Activated naive CD4-positive, alpha-beta T cell treated with anti-CD3 and anti-CD28 coated beads, Interleukin-2, amount 50 U/mL, for 16 hours (primary cell): ENCODE data around the gene RGMA.
A peak's percentile ranks its signal among the peaks of the same experiment; 100 is the strongest.
"Not testable (repeated sequence)": the region's sequence is repeated elsewhere in the genome, so short reads cannot be mapped to it uniquely, and the experiment has no call there.

ENCODE experiments used
- DNase-seq: peaks from one replicate; pipeline ENCODE4 v3.0.0-alpha.2; 2020

RGMA gene

DNA sequence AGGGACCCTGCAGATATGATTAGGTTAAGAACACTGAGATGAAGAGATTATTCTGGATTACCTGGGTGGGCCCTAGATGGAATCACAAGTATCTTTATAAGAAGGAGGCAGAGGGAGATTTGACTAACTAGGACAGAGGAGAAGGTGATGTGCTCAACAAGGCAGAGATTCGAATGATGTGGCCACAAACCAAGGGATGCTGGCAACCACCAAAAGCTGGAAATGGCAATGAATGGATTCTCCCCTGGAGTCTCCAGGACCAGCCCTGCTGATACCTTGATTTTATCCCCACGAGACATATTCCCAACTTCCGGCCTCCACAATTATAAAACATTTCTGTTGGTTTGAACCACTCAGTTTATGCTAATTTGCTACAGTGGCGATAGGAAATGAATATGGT, 42.9 kb downstream of the RGMA start:
- DNase-seq, result no peak

DNA sequence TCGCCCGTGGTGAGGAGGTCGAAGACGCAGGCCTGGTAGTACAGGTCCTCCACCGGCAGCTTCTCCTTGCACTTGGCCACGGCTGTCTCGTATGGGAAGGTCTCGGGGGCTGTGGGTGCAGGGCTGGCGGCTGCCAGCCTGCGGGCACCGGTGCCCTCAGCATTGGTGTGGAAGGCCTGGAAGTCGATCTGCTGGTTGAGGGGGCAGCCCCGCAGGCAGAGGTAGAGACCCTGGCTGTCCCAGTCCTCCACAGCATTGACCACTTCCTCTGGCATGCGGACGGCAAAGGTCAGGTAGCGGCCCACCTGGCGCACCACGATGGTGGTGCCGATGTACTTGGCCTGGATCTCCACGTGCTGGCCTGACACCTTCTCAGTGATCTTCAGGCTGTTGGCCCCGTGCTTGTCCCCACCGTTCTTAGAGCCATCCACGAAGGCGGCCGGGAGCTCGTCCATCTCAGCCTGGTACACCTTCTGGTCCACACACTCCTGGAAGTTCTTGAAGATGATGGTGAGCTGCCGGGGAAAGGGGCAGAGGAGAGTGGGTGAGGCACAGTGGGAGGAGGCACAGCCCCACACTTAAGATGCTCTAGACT, 43.7 kb downstream of the RGMA start:
- no peak for DNase-seq

DNA sequence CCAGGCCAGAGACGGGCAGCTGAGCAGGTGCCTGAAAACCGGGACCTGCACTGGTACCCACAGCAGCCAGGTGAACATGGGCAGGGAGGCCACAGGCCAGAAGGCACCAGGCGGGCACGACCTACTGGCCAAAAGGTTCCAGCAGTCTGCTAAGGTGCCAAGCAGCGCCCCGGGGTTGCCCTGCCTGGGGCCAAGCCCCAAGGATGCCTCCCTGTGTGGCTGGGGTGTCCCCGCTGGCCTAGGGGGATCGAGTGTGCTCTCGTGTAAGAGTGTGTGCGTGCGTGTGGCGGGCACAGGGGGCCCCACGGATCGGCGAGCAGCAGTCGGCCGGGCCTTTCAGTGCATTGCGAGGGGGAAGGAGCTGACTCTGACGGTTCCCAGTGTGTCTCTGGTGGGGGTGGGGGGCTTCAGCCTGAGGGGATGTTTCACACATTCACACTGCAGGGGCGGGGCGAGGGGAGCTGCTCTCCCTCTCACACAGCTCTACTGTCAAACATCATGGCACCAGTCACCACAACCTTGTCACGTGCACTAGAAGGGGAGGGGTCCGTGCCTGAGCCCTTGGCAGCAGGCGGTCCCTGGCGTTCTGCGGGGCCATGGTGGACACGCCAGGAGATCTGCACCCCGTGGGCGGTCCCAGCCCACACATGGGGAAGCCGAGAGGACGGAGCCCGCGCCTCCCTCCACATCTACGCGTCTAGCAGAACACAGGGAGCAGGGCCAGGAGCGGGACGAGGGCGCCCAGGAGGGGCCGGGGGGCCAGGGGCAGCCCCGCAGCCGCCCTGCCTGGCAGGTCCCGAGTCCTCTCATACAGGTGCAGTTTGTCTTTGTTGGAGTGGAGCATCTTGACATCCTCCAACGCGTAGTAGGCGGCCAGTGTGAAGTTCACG, 44.5 kb downstream of the RGMA start:
- DNase-seq, result no peak

DNA sequence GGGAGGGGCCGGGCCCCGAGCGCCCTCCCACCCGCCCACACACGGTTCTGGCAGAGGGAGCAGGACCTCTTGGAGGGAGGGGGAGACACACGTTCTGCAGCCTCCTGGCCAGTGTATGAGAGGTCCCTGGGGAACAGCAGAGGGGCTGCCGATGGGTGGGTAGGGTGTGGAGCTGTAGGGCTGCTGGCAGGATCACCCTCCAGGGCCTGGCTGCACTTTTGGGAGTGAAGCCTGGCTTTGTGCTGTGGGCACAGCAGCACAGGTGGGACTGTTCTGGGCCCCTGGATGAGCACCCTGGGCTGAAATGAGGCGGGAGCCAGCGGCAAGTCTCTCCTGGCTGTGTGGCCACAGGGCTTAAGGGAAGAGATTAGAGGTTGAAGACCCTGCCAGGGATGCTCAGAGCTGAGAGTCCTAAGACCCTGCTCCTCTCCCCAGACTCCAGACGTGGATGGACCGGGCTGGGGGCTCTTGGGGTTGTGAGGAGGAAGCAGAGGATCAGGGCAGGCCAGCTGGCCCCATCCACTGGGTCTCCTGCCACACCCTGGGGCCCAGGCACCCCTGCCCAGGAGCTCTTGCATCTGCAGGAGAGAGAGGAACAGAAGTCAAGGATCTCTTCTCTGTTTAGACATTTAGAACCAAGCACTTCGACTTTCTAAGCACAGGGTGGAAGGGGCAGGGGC, 45.2 kb downstream of the RGMA start:
- no peak for DNase-seq

DNA sequence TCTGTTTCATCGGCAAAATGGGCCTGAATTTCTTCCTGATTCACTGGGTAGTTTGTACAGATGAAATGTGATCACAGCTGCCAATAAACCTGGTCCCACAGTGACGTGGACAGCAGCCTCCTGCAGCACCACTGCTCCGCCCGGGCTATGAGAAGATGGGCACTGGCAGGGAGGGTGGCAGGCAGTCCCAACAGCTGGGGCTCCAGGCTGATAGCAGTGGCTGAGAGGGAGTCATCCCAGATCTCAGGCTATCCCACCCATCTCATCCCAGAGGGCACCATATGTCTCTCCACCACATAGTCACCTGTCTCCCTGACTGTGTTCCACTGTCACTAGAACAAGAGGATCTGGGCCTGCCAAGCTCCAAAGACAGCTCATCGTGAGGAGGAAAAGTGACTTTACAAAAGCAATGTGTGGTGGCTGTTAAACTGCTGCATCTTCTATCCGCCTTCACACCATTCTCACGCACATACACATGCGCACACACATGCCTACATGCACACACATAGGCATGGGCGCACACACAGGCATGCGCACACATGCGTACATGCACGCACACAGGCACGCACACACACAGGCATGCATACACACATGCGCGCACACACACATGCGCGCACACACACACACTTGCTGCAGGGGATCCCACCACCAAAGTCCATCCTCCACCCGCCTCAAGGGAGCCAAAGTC, 46.2 kb downstream of the RGMA start:
- no peak for DNase-seq

DNA sequence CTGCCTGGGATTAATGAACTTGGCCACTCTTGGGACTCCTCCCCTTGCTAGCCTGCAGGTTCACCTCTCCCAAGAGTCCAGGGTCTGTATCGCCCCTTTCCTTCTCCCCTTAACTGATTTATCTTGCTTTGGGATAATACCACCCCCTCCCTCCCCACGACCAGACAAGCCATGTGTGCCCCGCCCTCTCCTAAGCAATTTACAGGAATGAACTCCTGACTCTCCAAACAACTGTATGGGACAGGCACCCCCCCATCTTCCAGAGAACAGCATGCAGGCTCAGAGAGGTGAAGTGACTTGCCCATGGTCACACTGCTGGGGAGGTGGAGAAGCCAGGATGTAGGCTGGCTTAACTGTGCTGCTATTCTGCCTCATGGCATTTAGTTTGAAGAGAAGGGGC, 46.8 kb downstream of the RGMA start:
- no peak for DNase-seq

DNA sequence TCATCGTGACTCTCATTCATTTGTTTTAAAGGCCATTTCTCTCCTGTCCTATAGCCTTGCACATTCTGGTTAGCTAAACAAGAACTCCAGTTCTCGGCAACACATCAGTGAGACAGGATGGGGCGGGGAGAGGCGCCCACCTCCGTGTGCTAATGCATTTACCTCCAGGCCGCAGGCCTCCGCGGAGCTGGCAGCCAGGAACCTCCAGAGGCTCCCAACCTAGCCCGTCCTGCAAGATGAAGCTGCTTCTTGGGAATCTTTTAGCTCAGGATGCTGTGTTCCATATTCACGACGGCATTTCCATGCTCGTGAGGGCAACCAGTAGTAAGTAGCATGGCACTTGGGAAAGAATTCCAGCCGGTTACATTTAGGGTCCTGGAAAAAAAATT, 47.9 kb downstream of the RGMA start:
- DNase-seq, result no peak

DNA sequence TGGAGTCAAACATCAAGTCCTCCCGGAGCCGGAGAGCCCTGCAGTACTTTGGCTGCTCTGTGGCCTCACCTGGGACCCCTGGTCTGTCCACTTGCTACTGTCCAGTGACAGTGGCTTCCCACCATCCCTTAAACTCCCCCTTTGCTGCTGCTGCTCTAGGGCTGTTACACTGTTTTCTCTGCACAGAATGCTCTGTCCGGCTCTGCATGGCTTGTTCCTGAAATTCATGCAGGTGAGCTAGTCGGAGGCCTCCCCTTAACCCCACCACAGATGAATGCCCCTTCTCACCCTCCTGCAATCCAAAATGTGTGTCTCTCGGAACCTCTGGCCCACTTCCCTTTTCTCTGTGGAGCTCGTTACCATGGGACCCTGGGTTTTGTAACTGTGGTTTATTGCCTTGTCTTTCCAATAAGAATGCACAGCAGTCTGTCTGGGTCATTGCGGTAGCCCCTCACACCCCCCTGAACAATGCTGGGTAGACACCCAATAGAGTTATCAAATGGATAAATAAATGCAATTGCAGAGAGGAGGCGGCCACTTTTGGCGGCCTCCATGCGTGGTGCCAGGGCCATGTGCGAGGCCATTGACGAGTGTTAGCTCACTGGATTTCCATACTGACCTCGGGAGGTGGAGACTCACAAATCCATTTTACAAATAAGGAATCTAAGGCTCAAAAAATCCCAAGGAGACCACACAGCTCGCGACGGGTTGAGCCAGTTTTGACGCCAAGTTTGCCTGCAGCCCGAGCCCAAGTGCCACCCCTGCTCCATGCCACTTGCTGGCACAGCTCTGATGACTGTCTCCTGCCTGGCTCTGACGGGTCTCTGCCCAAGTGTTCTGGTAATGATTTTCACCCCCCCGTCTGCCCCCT, 48.5 kb downstream of the RGMA start:
- DNase-seq, result no peak

DNA sequence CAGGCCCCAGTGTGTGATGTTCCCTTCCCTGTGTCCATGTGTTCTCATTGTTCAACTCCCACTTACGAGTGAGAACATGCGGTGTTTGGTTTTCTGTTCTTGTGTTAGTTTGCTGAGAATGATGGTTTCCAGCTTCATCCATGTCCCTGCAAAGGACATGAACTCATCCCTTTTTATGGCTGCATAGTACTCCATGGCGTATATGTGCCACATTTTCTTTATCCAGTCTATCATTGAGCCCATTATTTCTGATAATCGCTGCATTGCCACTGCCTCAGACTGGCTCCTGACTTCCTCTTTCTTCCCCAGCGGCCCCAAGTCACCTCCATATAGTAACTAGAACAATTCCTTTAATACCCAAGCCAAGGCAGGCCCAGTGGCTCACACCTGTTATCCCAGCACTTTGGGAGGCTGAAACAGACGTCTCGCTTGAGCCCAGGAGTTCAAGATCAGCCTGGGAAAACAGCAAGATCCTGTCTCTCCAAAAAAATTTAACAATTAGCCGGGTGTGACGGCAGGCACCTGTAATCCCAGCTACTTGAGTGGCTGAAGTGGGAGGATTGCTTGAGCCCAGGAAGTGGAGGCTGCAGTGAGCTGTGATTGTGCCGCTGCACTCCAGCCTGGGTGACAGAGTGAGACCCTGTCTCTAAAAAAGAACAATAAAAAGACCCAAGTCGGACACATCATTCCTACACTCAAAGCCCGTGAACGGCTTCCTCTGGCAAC, 49.3 kb downstream of the RGMA start:
- DNase-seq, result not testable (repeated sequence)

DNA sequence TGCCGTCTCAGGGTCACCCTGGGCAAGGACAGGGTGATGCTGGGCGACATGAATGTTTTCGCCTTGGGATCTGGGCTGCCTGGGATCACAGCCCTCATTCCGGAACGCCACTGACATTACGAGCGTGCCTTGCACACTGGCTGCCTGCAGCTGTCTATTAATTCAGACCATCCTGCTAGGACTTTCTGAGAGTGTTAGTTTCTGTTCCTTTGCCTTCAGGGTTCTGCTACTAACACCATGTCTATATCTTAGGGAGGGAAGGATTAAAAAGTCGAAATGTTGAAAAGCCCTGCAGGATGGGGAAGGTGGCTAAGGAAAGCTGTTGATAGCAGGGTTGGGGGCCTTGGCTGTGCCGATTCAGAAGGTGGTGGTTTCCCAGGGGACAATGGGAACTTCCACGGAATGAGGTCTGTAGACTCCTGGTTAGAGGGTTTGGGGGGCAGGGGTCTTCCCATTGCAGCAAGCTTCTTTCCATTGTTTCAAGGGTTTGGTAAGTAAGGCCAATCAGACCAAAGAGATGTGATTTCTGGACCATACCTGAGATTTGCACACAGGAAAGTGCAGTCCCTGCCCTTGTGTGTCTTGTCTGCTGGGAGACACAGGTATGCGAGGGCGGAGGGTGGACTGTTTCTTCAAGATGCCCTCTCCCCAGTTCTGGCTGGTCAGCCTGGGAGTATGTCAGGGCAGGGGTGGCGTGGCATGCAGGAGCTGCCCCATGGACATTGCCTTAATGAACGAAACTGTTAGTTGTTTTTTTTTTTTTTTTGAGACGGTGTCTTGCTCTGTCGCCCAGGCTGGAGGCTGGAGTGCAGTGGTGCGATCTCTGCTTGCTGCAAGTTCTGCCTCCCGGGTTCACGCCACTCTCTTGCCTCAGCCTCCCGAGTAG, 50.9 kb downstream of the RGMA start:
- DNase-seq, result no peak

DNA sequence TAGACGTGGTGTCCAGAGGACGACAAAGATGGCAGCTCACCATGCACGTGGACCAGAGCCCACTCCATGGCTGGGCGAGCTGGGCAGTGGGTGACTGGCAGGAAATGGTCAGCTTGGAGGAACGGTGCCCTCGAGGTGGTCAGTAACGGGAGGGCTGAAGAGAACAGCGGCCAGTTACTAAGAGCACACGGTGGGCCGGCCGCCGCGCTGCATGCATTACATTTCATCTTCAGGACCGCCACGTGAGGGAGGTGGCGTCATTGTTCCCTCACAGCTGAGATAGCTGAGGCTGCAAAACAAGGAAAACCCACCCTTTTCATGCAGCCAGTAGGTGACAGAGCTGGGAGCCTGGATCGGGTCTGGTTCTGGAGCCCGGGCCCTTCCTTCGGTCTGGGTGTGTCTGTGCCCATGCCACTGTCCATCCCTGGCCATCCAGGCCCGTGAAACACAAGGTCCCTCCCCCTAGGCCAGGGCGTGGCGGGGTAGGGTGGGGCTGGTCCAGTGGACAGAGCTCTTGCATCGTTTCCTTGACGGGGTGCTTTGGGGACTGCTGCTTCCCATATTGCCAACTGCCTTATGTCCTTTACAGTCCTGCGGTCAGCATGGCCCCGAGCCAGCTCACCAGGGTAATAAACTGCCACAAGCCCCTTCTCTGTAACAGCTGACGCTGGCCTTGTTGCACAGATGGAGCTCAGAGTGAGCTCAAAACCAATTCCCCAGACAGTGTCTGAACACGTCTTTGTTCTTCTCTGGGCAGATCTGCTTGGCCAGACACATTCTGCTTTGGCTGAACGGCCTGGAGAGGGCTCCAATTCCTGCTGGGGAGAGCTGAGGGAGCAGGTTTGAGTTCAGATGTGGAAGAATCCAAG, 51.8 kb downstream of the RGMA start:
- no peak for DNase-seq

DNA sequence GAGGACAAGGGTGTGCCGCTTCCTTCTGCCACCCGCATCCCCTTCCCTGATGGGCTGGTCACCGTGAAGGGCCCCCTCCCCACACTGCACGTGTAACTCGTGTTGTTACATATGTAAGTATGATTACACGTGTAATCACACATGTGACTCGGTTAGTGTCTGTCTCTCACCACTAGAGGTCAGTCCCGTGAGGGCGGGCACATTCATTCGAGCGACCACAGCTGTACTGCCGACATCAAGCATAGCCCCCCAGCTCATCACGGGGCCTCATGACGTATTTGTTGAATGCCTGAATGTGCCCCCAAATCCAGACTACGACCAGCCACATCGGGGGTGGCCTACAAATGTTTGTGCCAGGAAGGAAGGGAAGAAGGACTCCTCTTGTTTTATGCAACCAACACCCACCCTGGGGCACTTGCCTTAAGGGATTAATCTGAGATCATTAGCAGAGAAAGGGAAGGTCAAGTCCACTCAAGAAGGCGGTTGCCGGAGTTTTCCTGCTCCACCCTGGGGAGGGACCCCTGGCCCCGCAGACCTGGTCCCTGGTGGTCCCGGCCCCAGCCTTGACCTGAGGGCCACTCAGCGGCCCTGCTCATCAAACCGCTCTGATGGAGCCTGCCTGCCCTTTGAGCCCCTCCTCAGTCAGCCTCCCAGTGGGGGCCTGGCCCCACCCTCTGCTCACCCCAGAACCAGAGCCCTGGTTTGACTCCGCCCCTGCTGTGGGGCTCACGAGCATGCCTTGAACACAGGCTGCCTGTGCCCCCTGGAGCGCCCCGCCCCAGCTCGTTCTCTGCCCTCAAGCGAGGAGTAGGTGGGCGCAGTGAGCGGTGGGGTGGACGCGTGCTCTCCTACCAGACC, 52.8 kb downstream of the RGMA start:
- peak; percentile 51 for DNase-seq

DNA sequence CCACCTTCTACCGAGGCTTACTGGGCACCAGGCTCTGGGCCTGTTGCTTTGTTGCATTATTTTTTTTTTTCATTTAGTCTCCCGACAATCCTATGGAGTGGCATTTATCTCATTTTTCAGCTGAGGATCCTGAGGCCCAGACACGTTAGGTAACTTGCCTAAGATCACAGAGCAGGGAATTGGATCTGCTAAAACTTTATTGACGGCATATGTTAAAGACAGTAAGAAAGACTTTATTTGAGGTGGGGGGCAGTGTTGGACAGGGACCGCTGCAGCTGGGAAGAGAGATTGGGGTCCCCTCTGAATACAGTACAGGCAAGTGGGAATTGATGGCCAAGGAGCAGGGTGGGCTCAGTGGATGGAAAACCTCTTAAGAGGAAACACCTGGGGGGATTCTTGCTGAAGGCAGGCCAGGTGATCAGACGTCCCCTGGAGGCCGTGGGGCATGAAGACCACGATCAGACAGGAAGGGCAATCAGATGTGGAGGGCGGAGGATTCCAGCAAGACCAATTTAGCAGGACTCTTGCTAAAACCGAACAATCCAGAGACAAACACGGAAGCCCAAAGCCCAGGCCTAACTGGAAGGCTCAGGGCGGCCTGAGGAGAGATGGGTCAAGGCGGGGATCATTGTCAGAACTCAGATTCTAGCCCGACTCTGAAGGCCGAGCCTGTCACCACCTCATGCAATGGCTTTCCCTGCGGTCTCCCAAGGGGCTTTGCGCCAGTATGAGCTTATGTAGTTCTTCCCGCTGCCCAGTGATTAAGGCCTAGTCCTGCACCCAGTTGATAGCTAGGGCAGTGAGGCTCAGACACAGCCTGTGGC, 53.7 kb downstream of the RGMA start:
- DNase-seq, result no peak

DNA sequence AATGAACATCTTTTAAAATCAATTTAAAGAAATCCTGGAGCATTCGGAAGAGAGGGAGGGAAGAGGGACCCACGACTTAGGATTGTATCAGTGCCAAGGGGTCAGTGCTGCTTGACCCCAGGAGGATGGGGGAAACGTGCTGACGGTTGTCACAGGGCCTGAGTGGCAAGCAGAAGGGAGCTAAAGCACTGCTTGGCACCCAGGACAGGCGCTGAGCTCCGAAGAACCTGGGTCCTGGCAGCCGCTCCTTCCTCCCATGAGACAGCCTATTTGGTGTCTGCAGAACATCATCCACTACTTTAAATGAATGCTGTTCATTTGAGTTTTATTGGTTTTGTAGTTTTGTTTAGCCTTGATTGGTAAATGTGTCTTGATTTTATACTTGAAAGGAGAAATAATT, 54.5 kb downstream of the RGMA start:
- no peak for DNase-seq

DNA sequence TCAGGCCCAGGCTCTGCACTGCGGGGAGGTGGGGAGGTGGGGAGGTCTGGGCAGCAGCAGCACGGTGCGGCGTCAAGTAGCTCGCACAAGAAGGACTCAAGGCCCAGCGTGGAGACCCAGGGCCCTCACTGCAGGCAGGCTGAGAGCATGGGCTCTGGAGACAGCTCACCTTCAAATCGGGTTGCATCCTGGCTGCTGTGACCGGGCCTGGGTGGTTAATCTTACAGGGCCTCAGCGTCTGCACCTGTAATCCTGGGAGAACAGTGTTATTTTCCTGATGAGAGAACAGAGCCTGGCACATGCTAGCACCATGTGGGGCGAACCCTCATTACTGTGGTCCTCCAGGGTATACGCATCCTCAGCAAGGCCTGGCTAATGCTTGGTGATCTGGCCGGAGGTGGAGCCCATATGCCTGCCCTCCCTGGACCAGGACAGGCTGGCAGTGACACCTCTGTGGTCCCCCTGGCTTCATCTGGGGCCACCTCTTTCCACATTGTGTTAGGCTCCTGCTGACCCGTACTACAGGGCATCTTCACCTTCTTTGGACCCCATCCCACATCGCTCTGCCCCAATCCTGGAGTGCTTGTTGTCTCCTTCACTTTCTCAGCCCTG, 55.5 kb downstream of the RGMA start:
- DNase-seq, result no peak

DNA sequence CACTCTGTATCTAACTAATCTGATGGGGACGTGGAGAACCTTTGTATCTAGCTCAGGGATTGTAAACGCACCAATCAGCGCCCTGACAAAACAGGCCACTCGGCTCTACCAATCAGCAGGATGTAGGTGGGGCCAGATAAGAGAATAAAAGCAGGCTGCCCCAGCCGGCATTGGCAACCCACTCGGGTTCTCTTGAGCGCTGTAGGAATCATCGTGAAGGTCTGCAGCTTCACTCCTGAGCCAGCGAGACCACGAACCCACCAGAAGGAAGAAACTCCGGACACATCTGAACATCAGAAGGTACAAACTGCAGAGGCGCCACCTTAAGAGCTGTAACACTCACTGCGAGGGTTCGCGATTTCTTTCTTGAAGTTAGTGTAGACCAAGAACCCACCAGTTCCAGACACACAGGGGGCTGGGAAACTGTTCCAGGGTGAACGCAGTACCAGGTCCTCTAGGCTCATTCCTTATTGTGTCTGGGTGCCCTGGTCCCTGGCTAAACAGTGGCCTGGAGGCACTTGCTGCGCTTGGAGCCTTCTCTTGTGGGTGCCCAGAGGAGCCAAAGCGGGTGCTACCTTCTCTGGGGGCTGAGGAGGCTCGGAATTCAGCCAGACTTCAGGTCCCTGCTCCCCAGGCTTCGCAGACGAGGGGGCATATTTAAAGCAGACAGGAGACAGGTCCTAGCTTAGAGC, 56.4 kb downstream of the RGMA start:
- DNase-seq, result not testable (repeated sequence)
